Muscle layer of duodenum (tissue), 2 donors: ENCODE results near the gene MADD.

Experiments used
- H3K27ac ChIP-seq: one replicate; pipeline ENCODE4 v1.7.0; 2013; ENCODE audit warnings: mild to moderate bottlenecking, low read length
- H3K27me3 ChIP-seq: one replicate; pipeline ENCODE4 v1.7.0; 2013; ENCODE audit warnings: low read depth, mild to moderate bottlenecking, control low read depth, low read length
- H3K36me3 ChIP-seq, 2 donors: one replicate each; pipeline ENCODE4 v1.7.0; 2013; ENCODE audit warnings: low read length in 2 of 2, control low read depth in 1 of 2, mild to moderate bottlenecking in 1 of 2; ENCODE audit not compliant: insufficient read depth in 2 of 2, control insufficient read depth in 1 of 2
- H3K4me1 ChIP-seq, 2 donors: one replicate each; pipeline ENCODE4 v1.7.0; 2013; ENCODE audit warnings: low read length in 2 of 2, mild to moderate bottlenecking in 2 of 2, control low read depth in 1 of 2, moderate library complexity in 1 of 2; ENCODE audit not compliant: insufficient read depth in 2 of 2, control insufficient read depth in 1 of 2
- H3K4me3 ChIP-seq, 2 donors: one replicate each; pipeline ENCODE4 v1.7.0; 2013; ENCODE audit warnings: low read length in 2 of 2, low read depth in 1 of 2, mild to moderate bottlenecking in 1 of 2
- H3K9me3 ChIP-seq, 2 donors: one replicate each; pipeline ENCODE4 v1.7.0; 2013; ENCODE audit warnings: low read length in 2 of 2, control low read depth in 1 of 2, mild to moderate bottlenecking in 1 of 2; ENCODE audit not compliant: control insufficient read depth in 1 of 2
- donor health status: healthy.

The MADD gene

GRCh38 chr11:47327025-47327424 lies 57.1 kb downstream of the MADD start:
- Histone ChIP-seq H3K27ac (no peak overlapping the region), H3K4me3 (no peak overlapping the region), H3K27me3 (no peaks in the 10 kb centered on the region), H3K36me3 (peaks cover 42 to 53% of the 10 kb centered on the region in 2 donors), H3K9me3 (no peaks in the 10 kb centered on the region), H3K4me1 (peaks cover 0 to 20% of the 10 kb centered on the region in 2 donors)

DNA sequence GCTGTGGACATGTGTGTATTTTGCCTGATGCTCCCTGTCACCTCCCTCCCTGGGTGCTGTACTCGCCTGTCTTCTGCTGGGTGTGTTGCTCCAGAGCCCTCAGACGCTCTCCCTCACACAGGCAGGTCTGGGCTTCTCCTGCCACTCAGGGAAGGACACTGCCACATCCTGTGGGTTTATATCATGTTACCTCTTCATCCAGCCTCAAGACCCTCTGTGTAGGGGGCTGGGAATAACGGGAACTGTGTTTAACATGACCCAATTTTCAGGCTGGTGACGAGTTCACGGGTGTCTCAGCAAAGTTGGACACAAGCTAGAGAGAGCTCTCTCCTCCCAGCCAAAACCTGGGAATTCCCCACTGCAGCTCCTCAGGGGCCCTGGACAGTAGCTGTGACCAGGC lies 58.0 kb downstream of the MADD start:
- Histone ChIP-seq H3K27me3 (no peaks in the 10 kb centered on the region), H3K36me3 (peaks cover 41 to 48% of the 10 kb centered on the region in 2 donors), H3K27ac (no peak overlapping the region), H3K4me1 (peaks cover 0 to 20% of the 10 kb centered on the region in 2 donors), H3K9me3 (no peaks in the 10 kb centered on the region), H3K4me3 (no peak overlapping the region)

DNA sequence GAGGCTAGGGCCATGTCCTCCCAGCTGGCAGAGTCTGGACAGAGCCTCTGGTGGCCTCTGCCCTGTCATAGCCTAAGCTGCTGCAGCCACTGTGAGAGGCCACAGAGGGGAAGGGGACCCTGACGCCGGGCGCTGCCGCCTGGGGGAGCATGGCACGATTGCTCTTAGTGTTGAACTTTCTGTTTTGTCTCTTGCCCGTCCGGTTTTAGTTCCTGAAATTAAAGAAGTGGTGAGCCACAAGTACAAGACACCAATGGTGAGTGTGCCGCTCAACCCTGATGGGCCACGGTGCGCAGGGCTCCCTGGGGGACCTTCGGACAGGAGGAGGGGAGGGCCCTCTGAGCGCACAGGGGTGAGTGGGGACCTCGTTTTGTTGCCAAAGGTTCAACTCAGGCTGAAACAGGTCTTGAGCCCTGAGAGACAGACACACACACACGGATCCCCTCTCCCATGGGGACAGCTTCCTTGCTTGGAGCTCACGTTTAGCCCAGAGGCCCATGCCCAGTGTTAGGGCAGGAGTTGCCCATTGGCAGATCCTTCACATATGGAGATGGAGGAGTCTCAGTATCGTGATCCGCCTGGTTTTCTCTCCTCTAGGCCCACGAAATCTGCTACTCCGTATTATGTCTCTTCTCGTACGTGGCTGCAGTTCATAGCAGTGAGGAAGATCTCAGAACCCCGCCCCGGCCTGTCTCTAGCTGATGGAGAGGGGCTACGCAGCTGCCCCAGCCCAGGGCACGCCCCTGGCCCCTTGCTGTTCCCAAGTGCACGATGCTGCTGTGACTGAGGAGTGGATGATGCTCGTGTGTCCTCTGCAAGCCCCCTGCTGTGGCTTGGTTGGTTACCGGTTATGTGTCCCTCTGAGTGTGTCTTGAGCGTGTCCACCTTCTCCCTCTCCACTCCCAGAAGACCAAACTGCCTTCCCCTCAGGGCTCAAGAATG lies 58.8 kb downstream of the MADD start:
- Histone ChIP-seq H3K9me3 (no peaks in the 10 kb centered on the region), H3K27ac (no peak overlapping the region), H3K27me3 (no peaks in the 10 kb centered on the region), H3K4me1 (peaks cover 0 to 20% of the 10 kb centered on the region in 2 donors), H3K36me3 (peaks cover 41 to 48% of the 10 kb centered on the region in 2 donors), H3K4me3 (no peak overlapping the region)

DNA sequence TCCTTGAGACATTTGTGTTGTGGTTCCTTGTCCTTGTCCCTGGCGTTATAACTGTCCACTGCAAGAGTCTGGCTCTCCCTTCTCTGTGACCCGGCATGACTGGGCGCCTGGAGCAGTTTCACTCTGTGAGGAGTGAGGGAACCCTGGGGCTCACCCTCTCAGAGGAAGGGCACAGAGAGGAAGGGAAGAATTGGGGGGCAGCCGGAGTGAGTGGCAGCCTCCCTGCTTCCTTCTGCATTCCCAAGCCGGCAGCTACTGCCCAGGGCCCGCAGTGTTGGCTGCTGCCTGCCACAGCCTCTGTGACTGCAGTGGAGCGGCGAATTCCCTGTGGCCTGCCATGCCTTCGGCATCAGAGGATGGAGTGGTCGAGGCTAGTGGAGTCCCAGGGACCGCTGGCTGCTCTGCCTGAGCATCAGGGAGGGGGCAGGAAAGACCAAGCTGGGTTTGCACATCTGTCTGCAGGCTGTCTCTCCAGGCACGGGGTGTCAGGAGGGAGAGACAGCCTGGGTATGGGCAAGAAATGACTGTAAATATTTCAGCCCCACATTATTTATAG lies 59.6 kb downstream of the MADD start:
- no peak overlapping the region for H3K4me3 ChIP-seq
- no peaks in the 10 kb centered on the region for H3K9me3 ChIP-seq
- peaks cover 0 to 20% of the 10 kb centered on the region in 2 donors for H3K4me1 ChIP-seq
- peaks cover 41 to 48% of the 10 kb centered on the region in 2 donors for H3K36me3 ChIP-seq
- H3K27me3 ChIP-seq = no peaks in the 10 kb centered on the region
- H3K27ac ChIP-seq = no peak overlapping the region

DNA sequence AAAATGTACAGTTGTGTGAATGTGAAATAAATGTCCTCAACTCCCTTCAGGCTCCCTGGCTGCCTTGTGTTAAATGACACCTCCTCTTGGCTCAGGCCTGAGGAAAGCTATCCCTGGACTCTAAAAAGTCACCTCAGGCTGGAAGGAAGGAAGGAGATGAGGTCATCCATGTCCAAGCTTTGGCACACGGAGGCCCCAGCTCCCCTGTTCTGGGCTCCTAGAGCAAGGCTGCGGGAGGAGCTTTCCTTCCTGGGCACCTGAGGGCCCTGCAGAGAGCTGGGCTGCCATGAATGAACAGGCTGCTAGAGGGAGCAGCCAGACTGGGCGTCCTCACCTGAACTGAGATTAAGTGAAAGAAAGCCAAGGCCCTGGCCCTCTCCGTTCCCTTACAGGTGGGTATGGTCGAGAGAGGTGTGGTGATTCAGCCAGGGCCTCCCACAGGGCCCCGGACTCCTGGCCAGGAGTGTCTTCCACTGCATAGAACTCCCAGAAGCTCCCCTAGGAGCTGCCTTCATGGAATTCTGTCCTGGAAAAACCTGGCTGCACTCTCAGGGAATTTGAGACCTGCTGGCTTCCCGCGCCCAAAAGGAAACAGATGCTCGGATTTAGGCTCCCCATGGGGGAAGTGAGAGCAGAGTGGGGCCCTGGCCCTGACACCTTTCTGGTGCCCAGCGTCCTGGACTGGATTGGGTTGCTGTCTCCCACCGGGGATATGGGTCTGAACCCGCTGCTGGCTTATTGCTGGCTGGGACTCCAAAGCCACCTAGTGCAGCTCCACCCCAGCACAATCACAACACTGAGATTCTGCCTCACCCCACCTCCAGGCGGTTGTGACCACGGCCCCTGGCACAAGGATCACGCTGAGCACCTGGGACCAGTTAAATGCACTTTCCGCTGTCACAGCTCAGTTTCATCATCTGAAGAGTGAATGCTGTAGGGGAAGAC lies 60.3 kb downstream of the MADD start:
- Histone ChIP-seq H3K4me1 (peaks cover 0 to 20% of the 10 kb centered on the region in 2 donors), H3K27ac (no peak overlapping the region), H3K4me3 (no peak overlapping the region), H3K27me3 (no peaks in the 10 kb centered on the region), H3K9me3 (no peaks in the 10 kb centered on the region), H3K36me3 (peaks cover 34 to 45% of the 10 kb centered on the region in 2 donors)

DNA sequence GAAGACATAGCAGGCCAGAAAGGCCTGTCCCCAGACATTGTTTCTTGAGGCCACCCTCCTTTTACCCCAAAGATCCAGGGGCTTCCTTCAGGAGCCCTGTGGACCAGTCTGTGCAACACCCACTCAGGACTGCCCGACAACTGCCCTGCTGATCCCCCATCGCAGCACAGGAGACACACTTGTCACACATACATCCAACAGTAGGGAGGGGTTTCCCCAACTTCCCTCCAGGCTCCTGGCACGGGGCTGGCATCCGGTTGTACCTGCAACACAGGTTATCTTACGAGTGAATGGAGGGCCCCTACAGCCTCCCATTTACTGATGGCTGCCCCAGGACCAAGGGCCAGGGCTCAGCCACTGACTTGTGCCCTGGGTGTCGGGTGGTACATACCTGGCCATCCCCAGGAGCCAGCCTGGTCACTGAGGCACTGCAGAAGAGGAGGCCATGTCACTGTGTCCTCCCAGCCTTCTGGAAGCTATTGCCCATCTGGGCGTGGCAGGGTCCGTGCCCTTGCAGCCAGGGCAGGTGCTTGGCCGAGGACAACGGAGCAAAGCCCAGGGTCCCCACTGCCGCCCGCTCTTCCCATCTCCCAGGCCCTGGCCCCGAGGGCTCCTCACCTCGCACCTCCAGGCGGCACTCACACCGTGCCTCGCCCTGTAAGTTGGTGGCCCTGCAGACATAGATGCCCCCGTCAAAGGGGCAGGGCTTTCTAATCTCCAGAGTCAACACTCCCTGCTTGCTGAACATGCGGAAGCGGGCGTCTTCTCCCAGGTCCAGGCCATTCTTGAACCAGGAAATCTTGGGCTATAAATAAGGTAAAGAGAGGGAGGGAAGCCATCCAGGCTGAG lies 61.7 kb downstream of the MADD start:
- Histone ChIP-seq H3K4me3 (no peak overlapping the region), H3K9me3 (no peaks in the 10 kb centered on the region), H3K36me3 (peaks cover 21 to 31% of the 10 kb centered on the region in 2 donors)

GRCh38 chr11:47332303-47332711 lies 62.4 kb downstream of the MADD start:
- peaks cover 0 to 20% of the 10 kb centered on the region in 2 donors for H3K4me1 ChIP-seq
- no peak overlapping the region for H3K4me3 ChIP-seq
- H3K36me3 ChIP-seq = peaks cover 17 to 24% of the 10 kb centered on the region in 2 donors
- no peak overlapping the region for H3K27ac ChIP-seq
- H3K9me3 ChIP-seq = no peaks in the 10 kb centered on the region
- no peaks in the 10 kb centered on the region for H3K27me3 ChIP-seq

More for the DNA sequence above, 61.7 kb downstream of the MADD start:
- Histone ChIP-seq H3K27me3 (no peaks in the 10 kb centered on the region), H3K27ac (no peak overlapping the region), H3K4me1 (peaks cover 0 to 20% of the 10 kb centered on the region in 2 donors)

- H3K27ac ChIP-seq = no peak overlapping the region
- peaks cover 12 to 18% of the 10 kb centered on the region in 2 donors for H3K36me3 ChIP-seq
- H3K4me1 ChIP-seq = peaks cover 0 to 20% of the 10 kb centered on the region in 2 donors
- no peak overlapping the region for H3K4me3 ChIP-seq
- H3K9me3 ChIP-seq = no peaks in the 10 kb centered on the region
- no peaks in the 10 kb centered on the region for H3K27me3 ChIP-seq
Observed at GRCh38 chr11:47332791-47333525, 63.0 kb downstream of the MADD start.

- Histone ChIP-seq H3K27me3 (no peaks in the 10 kb centered on the region), H3K4me1 (peaks cover 0 to 20% of the 10 kb centered on the region in 2 donors), H3K27ac (no peak overlapping the region), H3K4me3 (no peak overlapping the region), H3K36me3 (peaks cover 12 to 13% of the 10 kb centered on the region in 2 donors), H3K9me3 (no peaks in the 10 kb centered on the region)
Observed at GRCh38 chr11:47333526-47333845, 63.6 kb downstream of the MADD start.

DNA sequence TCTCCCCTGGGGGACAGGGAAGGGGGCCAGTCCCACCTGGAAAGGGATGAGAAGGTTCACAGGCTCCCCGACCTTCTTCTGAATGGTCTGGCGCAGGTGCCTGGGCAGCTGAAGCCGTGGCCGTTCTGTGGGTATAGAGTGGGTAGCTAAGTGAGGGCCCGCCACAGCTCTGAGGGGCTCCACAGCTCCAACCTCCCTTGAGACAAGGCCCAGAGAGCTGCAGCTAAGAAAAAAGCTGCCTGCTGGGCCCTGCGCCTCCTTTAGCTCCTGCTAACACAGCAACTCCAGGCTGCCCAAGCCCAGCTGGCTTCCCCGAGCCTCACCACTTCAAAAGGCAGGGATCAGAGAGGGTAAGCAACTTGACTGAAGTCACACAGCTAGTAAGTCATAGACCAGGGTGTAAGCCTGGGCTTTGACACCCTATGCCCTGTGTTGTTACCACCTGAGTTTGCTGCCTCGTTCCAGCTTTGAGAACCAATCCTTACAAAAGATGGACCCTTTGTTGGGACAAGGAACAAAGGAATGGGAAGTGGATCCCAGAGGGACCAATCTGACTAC lies 64.0 kb downstream of the MADD start:
- Histone ChIP-seq H3K36me3 (peaks cover 7 to 8% of the 10 kb centered on the region in 2 donors), H3K4me3 (no peak overlapping the region), H3K27ac (no peak overlapping the region), H3K9me3 (no peaks in the 10 kb centered on the region), H3K4me1 (peaks cover 0 to 18% of the 10 kb centered on the region in 2 donors), H3K27me3 (no peaks in the 10 kb centered on the region)
